B cell (primary cell): ENCODE results near the gene PEA15. TPM values are rescaled to one million over a fixed set of nuclear protein-coding genes. Genes with fewer than 3 reads are reported as not detected.

Source experiments
- ATAC-seq: fragments of 200-7000 bp; cut with Tn5 transposase; one replicate; pipeline ENCODE4 v1.10.0; 2021; ENCODE audit warnings: low read depth, mild to moderate bottlenecking, moderate number of reproducible peaks, moderate library complexity
- CTCF ChIA-PET: fragments of 350-600 bp; sonication (Branson Sonifier 250); formaldehyde crosslinking; loops from one replicate; lab custom pipeline; 2021; ENCODE audit warnings: antibody characterized with exemption, inconsistent platforms; lab: Charles Lee
- POLR2A ChIA-PET: fragments of 350-600 bp; sonication (Branson Sonifier 250); formaldehyde crosslinking; loops from one replicate; lab custom pipeline; 2021; ENCODE audit warnings: antibody characterized with exemption; lab: Charles Lee
- DNase-seq: peaks from one replicate; pipeline ENCODE4 v3.0.0; 2013
- H2AFZ ChIP-seq: 2 replicates; pipeline ENCODE4 v1.6.1; 2012; ENCODE audit warnings: mild to moderate bottlenecking, low read depth, low read length; ENCODE audit not compliant: insufficient read depth, poor library complexity, severe bottlenecking
- H3K27ac ChIP-seq, 2 donors: 1 replicate in 1 of 2; 2 replicates in 1 of 2; pipeline ENCODE4 v1.5.1; 2012 to 2013; ENCODE audit warnings: low read length in 2 of 2, mild to moderate bottlenecking in 2 of 2, moderate library complexity in 1 of 2
- H3K27me3 ChIP-seq, 4 experiments: fragments of 200-600 bp in 1 of 4; sonication (generic) in 1 of 4; replicated peaks in 1 of 4; 1 replicate in 2 of 4; 2 replicates in 2 of 4; pipeline versions ENCODE4 v1.6.1 to v1.7.0; 2013 to 2016; ENCODE audit warnings: low read length in 3 of 4, mild to moderate bottlenecking in 2 of 4, mixed read lengths in 1 of 4, moderate library complexity in 1 of 4; ENCODE audit not compliant: insufficient read depth in 4 of 4, control insufficient read depth in 3 of 4; ENCODE audit errors: control extremely low read depth in 1 of 4
- H3K36me3 ChIP-seq, 2 experiments: replicated peaks in 1 of 2; 1 replicate in 1 of 2; 2 replicates in 1 of 2; pipeline versions ENCODE4 v1.6.1 to v1.7.1; 2013; ENCODE audit warnings: low read length in 1 of 2; ENCODE audit not compliant: insufficient read depth in 2 of 2, control insufficient read depth in 1 of 2; ENCODE audit errors: control extremely low read depth in 1 of 2, extremely low read depth in 1 of 2
- H3K4me1 ChIP-seq, 2 donors: fragments of 200-600 bp in 1 of 2; sonication (generic) in 1 of 2; 1 replicate in 1 of 2; 2 replicates in 1 of 2; pipeline versions ENCODE4 v1.5.1 to v1.6.1; 2013 to 2017; ENCODE audit warnings: low read length in 2 of 2; ENCODE audit not compliant: control insufficient read depth in 2 of 2, insufficient read depth in 2 of 2
- H3K4me2 ChIP-seq: replicated peaks from 2 replicates; pipeline ENCODE3; 2012; ENCODE audit warnings: mild to moderate bottlenecking, low read depth, low read length; ENCODE audit not compliant: poor library complexity, severe bottlenecking
- H3K4me3 ChIP-seq, 5 experiments: fragments of 200-600 bp in 1 of 5; sonication (generic) in 1 of 5; 1 replicate in 3 of 5; 2 replicates in 2 of 5; pipeline versions ENCODE4 v1.5.1 to v1.7.0; 2011 to 2016; ENCODE audit warnings: low read length in 4 of 5, mild to moderate bottlenecking in 4 of 5, low read depth in 2 of 5, control low read depth in 1 of 5, moderate library complexity in 1 of 5; ENCODE audit not compliant: insufficient read depth in 1 of 5; ENCODE audit errors: control extremely low read depth in 1 of 5, extremely low read depth in 1 of 5
- H3K79me2 ChIP-seq: fragments of 200-600 bp; sonication (generic); one replicate; pipeline ENCODE4 v1.6.0; 2016; ENCODE audit warnings: low read length; ENCODE audit not compliant: control insufficient read depth, insufficient read depth
- H3K9ac ChIP-seq: fragments of 200-600 bp; sonication (generic); 2 replicates; pipeline ENCODE4 v1.6.1; 2017; ENCODE audit warnings: mild to moderate bottlenecking, low read length, moderate library complexity
- H3K9me3 ChIP-seq, 3 donors: one replicate each; pipeline versions ENCODE4 v1.6.1 to v1.7.1; 2013; ENCODE audit warnings: low read length in 2 of 3; ENCODE audit not compliant: control insufficient read depth in 2 of 3, insufficient read depth in 1 of 3; ENCODE audit errors: control extremely low read depth in 1 of 3
- H4K20me1 ChIP-seq: 2 replicates; pipeline ENCODE4 v1.6.0; 2012; ENCODE audit warnings: mild to moderate bottlenecking, low read length; ENCODE audit not compliant: insufficient read depth, control insufficient read depth, poor library complexity, severe bottlenecking
- H3K27ac Mint-ChIP-seq: one replicate; pipeline ENCODE4 v1.8.0; 2021; ENCODE audit warnings: mixed read lengths
- H3K27me3 Mint-ChIP-seq: one replicate; pipeline ENCODE4 v1.8.0; 2021; ENCODE audit warnings: mixed read lengths
- H3K4me1 Mint-ChIP-seq: one replicate; pipeline ENCODE4 v1.8.0; 2021; ENCODE audit warnings: mixed read lengths
- H3K4me3 Mint-ChIP-seq: one replicate; pipeline ENCODE4 v1.8.0; 2021; ENCODE audit warnings: mixed read lengths
- H3K9me3 Mint-ChIP-seq: one replicate; pipeline ENCODE4 v1.8.0; 2022; ENCODE audit warnings: mixed read lengths; ENCODE audit not compliant: insufficient read depth
- CTCF ChIP-seq: fragments of 200-600 bp; IDR thresholded peaks from one replicate; pipeline ENCODE4 v1.8.0; 2022; ENCODE audit warnings: antibody characterized with exemption, mild to moderate bottlenecking
- EZH2 ChIP-seq: IDR thresholded peaks from 2 replicates; pipeline ENCODE4 v1.6.1; 2012; ENCODE audit warnings: borderline replicate concordance, low read depth, mild to moderate bottlenecking, moderate library complexity, low read length; ENCODE audit not compliant: insufficient read depth, poor library complexity, severe bottlenecking
- WGBS: methylation state at CpG from one replicate; pipeline ENCODE4 v1.1.5; 2013; ENCODE audit warnings: missing lambda C conversion rate; ENCODE audit not compliant: insufficient coverage; 5-methylcytosine and 5-hydroxymethylcytosine counted together
- intact Hi-C: fragments of 100-400 bp; cut with micrococcal nuclease; formaldehyde crosslinking; loops from one replicate; pipeline ENCODE4 v1.10.0; 2022
- polyA plus RNA-seq: library from polyadenylated mRNA; depleted of rRNA; stranded (reverse); fragments of >200 nt; gene quantifications from 2 replicates; pipeline ENCODE4 v1.2.3, GENCODE V29; 2012
- total RNA-seq, 2 donors: library from RNA; stranded (reverse); fragments of 120-200 nt in 1 of 2; gene quantifications; 1 replicate in 1 of 2; 2 replicates in 1 of 2; pipeline versions ENCODE4 v1.2.3 to v1.2.4, GENCODE V29; 2013 to 2022

Gene PEA15
- total and polyA plus RNA-seq, 2 donors (not counting 1 experiment from before 2014, with no cell fraction given), result 81.7 to 91.4 TPM

GRCh38 chr1:160164121-160164520 lies 41.1 kb upstream of the PEA15 start:
- Histone ChIP-seq H3K9me3 (no peaks in the 10 kb centered on the region), H3K4me2 (no peak overlapping the region), H3K27ac (no peak overlapping the region), H3K36me3 (no peaks in the 10 kb centered on the region), H4K20me1 (no peaks in the 10 kb centered on the region), H3K79me2 (no peaks in the 10 kb centered on the region), H3K4me1 (peaks cover 0 to under 1% of the 10 kb centered on the region in 2 donors), H3K27me3 (no peaks in the 10 kb centered on the region), H3K4me3 (no peak overlapping the region), H2AFZ (no peak overlapping the region), H3K9ac (no peak overlapping the region)
- ATAC-seq, result no peak
- no peaks in the 10 kb centered on the region for H3K9me3 Mint-ChIP-seq
- H3K27ac Mint-ChIP-seq, result no peak overlapping the region
- WGBS, result 100% methylated on average over 8 of the region's 10 CpGs
- H3K4me1 Mint-ChIP-seq, result peaks cover 3% of the 10 kb centered on the region
- DNase-seq, result no peak
- H3K4me3 Mint-ChIP-seq, result no peak overlapping the region
- POLR2A ChIA-PET, result no interaction called here
- no peaks in the 10 kb centered on the region for H3K27me3 Mint-ChIP-seq
- intact Hi-C loops, result no loop called here
- TF ChIP-seq EZH2, result no peak
- no peak for TF ChIP-seq CTCF
- CTCF ChIA-PET, result no interaction called here

GRCh38 chr1:160166166-160166868 lies 38.9 kb upstream of the PEA15 start:
- Mint-ChIP-seq H3K4me3 (no peak overlapping the region), H3K4me1 (peaks cover 15% of the 10 kb centered on the region), H3K27me3 (no peaks in the 10 kb centered on the region), H3K9me3 (no peaks in the 10 kb centered on the region), H3K27ac (no peak overlapping the region)
- Histone ChIP-seq H3K36me3 (no peaks in the 10 kb centered on the region), H3K4me1 (peaks cover 9 to 14% of the 10 kb centered on the region in 2 donors), H3K4me2 (no peak overlapping the region), H3K9ac (no peak overlapping the region), H3K79me2 (no peaks in the 10 kb centered on the region), H2AFZ (no peak overlapping the region), H4K20me1 (no peaks in the 10 kb centered on the region), H3K27me3 (no peaks in the 10 kb centered on the region), H3K9me3 (no peaks in the 10 kb centered on the region), H3K27ac (no peak overlapping the region), H3K4me3 (no peak overlapping the region)
- no peak for TF ChIP-seq CTCF
- no peak for TF ChIP-seq EZH2
- POLR2A ChIA-PET, result no interaction called here
- CTCF ChIA-PET, result no interaction called here
- 72% methylated on average over 8 of the region's 12 CpGs for WGBS
- DNase-seq (no peak), ATAC-seq (no peak)
- intact Hi-C loops, result no loop called here
